Measurements from ENCODE around the gene HOXC4. TPM values are rescaled to one million over a fixed set of nuclear protein-coding genes. Genes with fewer than 3 reads are reported as not detected.

HOXC4 gene
- total RNA-seq, 1 experiment from 2014 or later: not detected

GRCh38 chr12:54050482-54050810 lies 3.2 kb upstream of the HOXC4 start:
- no peak overlapping the region for H3K27ac ChIP-seq (ENCODE audit: insufficient read length, low read depth, low read length)
- H3T11ph ChIP-seq (ENCODE audit: low read length): no peak overlapping the region
- H4K5ac ChIP-seq (ENCODE audit: insufficient read length, low read depth, low read length): no peak overlapping the region
- peaks cover 6 to 51% of the 10 kb centered on the region in 2 experiments for H3K4me1 Mint-ChIP-seq
- H3K79me1 ChIP-seq (ENCODE audit: insufficient read depth, low read depth, low read length, poor library complexity, severe bottlenecking): no peaks in the 10 kb centered on the region
- no peaks in the 10 kb centered on the region for H3K9me3 ChIP-seq (ENCODE audit: control insufficient read depth, low read depth, low read length)
- H2BK12ac ChIP-seq (ENCODE audit: insufficient read length, low read depth, low read length): no peak overlapping the region
- peaks cover 2 to 13% of the 10 kb centered on the region in 2 experiments; a peak in 3 of 5 replicates for H3K9me3 Mint-ChIP-seq
- H2BK20ac ChIP-seq (ENCODE audit: low read depth, low read length, poor library complexity, severe bottlenecking): no peak overlapping the region
- no peak overlapping the region for H2AFZ ChIP-seq (ENCODE audit: low read length)
- H3K4me1 ChIP-seq (ENCODE audit: insufficient read depth, low read length): no peaks in the 10 kb centered on the region
- H3K27ac Mint-ChIP-seq: peak overlapping the region in 1 of 3 experiments; percentile 17; a peak in 1 of 7 replicates
- WGBS (ENCODE audit: extremely low coverage, insufficient read length, low lambda C conversion rate): no CpG with 5 or more reads among the region's 2 CpGs
- H3K4ac ChIP-seq (ENCODE audit: low read depth, low read length): no peak overlapping the region
- no peak overlapping the region for H3K4me2 ChIP-seq (ENCODE audit: insufficient read depth, insufficient read length, low read length)
- no peak overlapping the region for H2BK5ac ChIP-seq (ENCODE audit: insufficient read length, low read length)
- H3K23ac ChIP-seq (ENCODE audit: insufficient read length, low read depth, low read length): no peak overlapping the region
- no peak overlapping the region for H2AK5ac ChIP-seq (ENCODE audit: insufficient read length, low read length)
- no peak overlapping the region for H3K14ac ChIP-seq (ENCODE audit: insufficient read depth, low read length)
- no peaks in the 10 kb centered on the region for H3K36me3 Mint-ChIP-seq (ENCODE audit: insufficient read depth in 1 of 3, low read depth in 3 of 3)
- no peak overlapping the region for H3K9ac ChIP-seq (ENCODE audit: extremely low read depth, insufficient read length, low read length)
- H4K8ac ChIP-seq (replicated peaks; ENCODE audit: insufficient read length, low read depth, low read length): no peak overlapping the region
- H2BK15ac ChIP-seq (ENCODE audit: low read depth, low read length): no peak overlapping the region
- no peaks in the 10 kb centered on the region for H4K20me1 ChIP-seq (ENCODE audit: control insufficient read depth, insufficient read depth, insufficient read length)
- no peak overlapping the region for H3K18ac ChIP-seq (ENCODE audit: insufficient read length, low read depth, low read length)
- H4K91ac ChIP-seq (ENCODE audit: insufficient read length, low read depth, low read length): no peak overlapping the region
- H3K56ac ChIP-seq (ENCODE audit: insufficient read length, low read depth, low read length): no peak overlapping the region
- peaks cover 95% of the 10 kb centered on the region for H3K27me3 ChIP-seq (ENCODE audit: insufficient read depth, low read length)
- TF ChIP-seq CTCF (conservative IDR thresholded peaks at IDR 0.05): no peak
- H3K4me3 Mint-ChIP-seq: no peak overlapping the region
- H3K27me3 Mint-ChIP-seq (ENCODE audit: low read depth): peaks cover 100% of the 10 kb centered on the region
- no peak overlapping the region for H2BK120ac ChIP-seq (ENCODE audit: low read depth, low read length, poor library complexity, severe bottlenecking)
- H3K23me2 ChIP-seq (ENCODE audit: insufficient read length, low read depth, low read length, poor library complexity, severe bottlenecking): peaks cover 4% of the 10 kb centered on the region
- H3K79me2 ChIP-seq (ENCODE audit: insufficient read depth, low read length): no peaks in the 10 kb centered on the region
- DNase-seq: no peak

Measured in H9 (cell line).